HTERT RPE-1 (cell line): ENCODE results near the gene TOPORS.
"Not testable (repeated sequence)": the region's sequence is repeated elsewhere in the genome, so short reads cannot be mapped to it uniquely, and the experiment has no call there.

Experiments used
- in situ Hi-C: fragments of 300-500 bp; cut with MboI; formaldehyde crosslinking; loops from 4 replicates; pipeline ENCODE4 v1.14.3; 2020; ENCODE audit warnings: low sequenced_read_pairs

Gene TOPORS

DNA sequence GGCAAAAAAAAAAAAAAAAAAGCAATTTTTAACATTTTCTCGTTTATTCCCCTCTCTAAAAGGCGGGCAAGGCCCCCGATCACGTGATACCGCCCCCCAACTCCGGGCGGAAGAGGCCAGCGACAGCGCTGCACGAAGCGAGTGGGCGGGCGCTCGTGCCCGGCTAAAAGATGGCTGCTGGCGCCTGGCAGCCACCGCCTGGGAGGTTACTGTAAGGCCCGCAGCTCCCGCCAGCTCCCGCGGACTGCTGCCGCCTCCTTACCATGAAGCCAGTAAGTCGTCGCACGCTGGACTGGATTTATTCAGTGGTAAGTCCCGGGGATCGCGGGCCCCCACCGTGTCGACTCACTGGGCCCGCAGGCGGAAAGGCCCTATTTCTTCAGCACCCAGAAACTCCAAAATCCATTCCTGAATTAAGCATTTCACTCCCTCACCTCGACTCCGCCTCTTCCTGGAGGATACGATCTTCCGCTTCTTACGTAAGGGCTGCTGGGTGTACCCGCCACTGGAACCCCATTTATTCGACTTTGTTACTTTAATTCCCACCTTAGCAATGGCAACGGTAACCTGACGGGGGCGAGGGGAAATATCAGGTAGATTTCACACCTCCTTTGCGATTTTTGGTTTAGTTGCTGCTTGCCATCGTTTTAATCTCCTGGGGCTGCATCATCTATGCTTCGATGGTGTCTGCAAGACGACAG lies at the start of gene TOPORS, which contains the start of gene SMIM27:
Gene TOPORS (minus strand): TSS at position 415 of the 701 bp plus-strand sequence. CDS start 150 bp downstream, at position 265.
Gene SMIM27 (plus strand): TSS at position 156 of the 701 bp plus-strand sequence. CDS start 108 bp downstream, at position 264.
- in situ Hi-C loops = no loop called here

DNA sequence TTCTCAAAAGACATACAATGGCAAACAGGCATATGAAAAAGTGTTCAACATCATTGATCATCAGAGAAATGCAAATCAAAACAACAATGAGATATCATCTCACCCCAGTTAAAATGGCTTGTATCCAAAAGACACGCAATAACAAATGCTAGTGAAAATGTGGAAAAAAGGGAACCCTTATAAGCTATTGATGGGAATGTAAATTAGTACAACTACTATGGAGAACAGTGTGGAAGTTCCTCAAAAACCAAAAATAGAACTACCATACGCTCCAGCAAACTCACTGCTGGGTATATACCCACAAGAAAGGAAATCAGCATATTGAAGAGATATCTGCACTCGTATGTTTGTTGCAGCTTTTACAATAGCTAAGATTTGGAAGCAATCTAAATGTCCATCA lies 46.6 kb upstream of the TOPORS start:
- in situ Hi-C loops = not testable (repeated sequence)

DNA sequence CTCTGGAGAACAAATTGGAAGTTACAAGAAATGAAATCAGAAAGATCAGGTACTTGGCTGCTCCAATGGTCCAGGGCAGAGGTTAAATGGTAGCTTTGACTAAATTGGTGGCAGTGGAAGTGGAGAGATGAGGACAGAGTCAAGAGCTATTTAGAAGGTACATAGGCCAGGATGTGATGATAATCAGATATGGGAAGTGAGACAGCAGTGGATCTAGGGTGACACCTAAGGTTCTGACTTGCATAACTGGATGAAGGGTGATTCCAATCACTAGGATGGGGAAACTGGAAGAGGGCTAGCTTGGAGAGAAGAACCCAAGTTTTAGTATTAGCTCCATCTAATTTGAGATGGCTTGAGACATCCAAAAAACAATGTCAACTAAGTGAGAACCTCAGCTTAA lies 44.5 kb upstream of the TOPORS start:
- in situ Hi-C loops = no loop called here

DNA sequence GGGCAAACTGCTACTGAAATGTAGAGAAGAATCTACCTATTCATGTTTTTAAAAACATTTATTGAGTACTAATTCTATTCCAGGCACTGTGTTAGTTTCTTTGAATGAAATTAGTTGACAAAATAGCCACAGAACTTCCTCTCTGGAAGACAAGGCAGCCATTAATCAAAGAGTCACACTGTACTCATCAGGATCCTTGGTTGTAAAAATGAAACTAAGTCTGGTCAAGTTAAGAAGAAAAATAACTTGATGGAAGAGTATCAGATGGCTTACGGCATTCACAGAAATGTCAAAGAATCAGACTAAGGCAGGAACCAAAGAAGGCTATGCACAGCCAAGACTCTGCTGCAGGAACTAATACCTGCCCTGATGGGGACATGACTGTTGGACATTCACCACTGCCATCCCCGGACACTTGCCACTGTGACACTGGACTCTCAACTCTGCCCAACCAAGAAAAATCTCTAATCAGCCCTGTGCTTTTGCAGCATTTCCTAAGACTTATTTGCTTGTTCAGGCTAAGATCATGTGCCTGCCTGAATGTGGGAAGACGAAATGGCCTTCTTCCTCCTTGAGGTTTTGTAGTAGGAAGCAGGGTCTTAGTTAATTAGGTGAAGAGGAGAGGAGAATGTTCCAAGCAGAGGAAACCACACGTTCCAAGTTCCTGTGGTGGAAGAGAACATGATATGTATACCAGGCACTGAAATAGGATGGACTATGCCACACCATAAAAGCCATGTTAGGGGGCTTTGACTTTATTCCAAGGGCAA lies 43.9 kb upstream of the TOPORS start:
- in situ Hi-C loops = no loop called here

DNA sequence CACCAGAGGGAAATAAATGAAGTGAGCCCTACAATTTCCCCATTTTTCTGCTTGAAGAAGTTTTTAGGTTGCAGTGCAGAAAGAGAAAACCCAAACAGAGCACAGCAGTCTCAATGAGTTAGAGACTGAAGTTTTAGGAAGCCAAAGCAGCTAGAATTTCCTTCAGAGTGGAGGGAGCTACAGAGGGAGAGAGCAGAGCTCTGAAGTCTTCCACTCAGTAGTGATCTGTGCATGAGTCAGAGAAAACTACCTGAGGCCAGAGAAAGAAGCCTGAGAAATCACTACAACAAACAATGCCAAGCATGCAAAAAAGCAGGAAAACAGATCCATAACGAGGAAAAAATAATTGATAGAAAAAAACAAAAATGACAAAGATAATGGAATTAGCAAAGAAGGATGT lies 38.5 kb upstream of the TOPORS start:
- in situ Hi-C loops = no loop called here

DNA sequence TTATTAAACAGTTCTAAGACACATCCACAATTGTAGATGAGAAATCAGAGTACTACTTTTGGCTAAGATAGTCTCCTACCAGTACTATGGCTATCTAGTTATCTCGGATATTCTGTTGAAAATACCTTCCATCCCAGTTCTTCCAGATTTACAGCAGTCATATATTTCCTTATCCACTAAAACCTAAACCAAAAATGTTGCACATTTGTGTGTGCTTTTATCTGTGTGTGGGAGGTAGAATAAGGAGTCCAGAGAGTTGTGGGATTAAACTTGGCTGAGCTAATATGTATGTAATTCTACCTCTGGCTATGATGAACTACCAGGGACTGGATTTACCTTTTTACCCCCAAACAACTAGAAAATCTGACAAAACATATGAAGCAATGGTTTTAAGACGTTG lies 38.1 kb upstream of the TOPORS start:
- in situ Hi-C loops = no loop called here

DNA sequence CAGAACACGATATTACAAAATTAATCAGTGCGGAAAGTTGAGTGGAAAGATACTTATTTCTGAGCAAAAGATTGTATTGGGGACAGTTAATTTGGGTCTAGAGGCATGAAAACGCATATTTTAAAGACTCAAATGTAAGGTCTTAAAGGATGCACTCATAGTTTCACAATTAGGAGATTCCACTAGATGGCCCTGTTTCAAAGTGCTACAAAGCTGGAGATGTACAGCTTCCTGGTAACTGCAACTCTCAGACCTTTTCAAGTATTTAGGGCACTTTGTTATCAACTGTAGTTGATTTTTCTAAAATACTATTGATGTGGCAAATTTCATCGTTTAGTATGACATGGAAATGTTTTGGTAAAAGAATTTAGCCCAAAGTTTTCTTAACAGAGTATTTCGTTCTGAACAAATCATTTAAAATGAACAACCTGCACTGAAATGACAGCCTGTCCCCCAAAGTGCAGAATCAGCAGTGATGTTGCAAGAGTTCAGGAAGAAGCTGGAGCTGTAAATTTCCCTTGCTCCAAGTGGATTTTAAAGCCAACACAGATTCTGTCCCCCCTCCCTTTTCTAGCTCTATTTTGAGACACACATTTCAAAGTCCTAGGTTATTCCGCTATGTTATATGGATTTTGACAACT lies 36.8 kb upstream of the TOPORS start:
- in situ Hi-C loops = no loop called here

DNA sequence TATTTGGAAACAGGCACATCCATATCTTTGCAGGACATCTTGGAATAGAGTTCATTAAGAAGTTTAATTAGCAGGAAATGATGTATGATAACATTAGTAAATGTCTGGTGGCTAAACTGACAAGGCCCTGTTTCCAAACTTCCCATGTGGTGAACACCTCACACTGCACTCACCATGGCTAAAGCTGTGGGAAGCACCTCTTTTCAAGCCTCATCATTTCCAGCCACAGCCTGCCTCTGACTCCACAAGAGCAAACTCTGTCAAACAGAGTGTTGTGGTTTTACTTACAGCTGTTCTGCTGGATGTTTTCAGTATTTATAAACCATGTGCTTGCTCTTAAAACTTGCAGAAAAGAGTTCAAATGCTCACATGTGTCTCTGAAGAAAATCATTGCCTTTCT lies 35.5 kb upstream of the TOPORS start:
- in situ Hi-C loops = no loop called here

DNA sequence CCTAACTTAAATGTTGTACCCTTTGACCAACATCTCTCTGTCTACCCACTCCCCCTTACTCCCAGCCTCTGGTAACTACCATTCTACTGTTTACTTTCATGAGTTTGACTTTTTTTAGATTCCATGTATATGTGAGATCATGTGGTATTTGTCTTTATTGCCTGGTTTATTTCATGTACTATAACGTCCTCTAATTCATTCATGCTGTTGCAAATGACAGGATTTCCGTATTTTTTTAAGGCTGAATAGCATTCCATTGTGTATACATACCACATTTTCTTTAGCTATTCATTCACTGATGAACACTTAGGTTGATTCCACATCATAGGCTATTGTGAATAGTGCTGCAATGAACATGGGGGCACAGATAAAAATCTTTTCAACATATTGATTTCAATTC lies 32.4 kb upstream of the TOPORS start:
- in situ Hi-C loops = no loop called here

DNA sequence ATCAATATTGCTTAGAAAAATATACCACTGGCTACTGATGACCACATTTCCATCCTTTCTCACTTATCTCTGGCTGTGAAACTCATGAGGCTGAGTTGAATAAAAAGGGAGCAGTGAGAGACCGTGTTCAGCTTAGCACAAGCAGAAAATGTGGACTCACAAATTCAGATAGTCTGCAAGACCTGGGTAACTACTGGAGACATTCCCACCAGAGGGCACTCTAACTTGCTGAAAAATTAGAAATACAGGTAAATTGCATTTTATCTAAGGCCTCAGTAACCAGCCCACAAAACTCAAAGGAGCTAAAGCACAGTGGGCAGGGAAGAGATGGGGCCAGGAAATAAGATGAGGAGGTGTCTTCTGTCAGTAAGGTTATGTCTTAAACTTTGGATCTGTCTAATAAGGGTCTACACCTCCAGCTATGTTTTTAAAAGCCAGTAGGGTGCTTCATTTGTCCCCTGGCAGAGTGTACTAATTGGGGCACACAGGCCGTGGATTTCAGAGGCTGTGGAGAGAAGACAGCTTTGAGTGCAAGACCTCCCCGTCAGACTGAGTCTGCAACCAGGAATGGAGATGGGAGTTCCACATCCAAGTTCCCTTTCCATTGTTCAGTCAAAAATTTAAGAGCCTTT lies 29.2 kb upstream of the TOPORS start:
- in situ Hi-C loops = no loop called here

DNA sequence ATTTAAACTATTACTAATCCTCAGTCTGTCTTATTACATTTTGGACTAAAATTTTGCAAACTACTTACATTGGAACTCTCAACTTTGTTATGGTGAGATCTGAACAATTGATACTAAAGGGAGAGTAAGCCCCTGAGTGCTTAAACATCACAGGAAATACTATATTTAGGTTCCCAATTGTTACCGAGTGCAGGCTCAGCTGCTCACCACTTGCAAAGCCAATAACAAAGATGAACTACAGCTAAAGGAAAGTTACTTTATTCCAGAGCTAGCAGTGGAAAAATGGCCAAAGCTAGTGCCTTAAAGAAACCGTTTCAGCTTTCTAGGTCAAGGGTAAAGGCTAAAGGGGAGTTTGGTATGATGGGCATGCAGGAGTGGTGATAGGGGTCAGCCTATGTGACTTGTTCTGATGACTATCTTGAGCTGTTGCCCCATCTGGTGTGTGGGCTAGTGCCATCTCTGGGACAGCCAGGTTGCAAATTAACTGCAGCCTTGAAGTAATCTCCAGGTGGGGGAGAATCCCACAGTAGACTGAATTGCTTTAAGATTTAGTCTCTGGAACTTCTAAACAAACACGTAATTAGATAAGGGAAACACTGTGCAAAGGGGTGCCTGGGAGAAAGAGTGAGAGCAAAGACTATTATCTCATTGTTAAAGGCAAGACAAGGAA lies 28.4 kb upstream of the TOPORS start:
- in situ Hi-C loops = no loop called here

DNA sequence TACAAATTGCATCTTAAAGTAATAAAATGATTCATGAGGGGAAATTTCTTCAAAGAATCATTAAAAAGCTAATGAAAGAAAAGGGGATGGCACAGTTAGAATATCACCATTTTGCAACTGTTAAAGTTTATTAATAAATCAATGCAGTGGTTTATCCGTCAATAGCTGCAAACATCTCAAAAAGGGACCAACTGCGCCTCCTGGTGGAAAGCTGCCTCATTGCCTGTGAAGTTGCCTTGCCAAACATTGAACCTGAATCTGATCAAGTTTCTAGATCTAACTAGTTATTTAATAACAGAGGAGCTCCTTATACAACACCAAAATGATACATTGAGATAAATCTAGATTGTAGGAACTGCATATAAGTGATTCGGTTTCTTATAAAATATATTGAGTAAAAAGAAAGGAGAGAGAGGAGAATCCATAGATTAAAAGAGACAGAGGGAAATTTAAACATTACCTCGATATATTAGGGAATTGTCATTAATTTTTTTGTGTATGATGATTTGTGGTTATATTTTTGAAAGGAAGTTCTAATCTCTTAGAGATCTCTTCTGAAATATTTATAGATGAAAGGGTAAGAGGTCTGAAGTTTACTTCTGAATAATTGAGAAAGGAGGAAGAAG lies 27.4 kb upstream of the TOPORS start:
- in situ Hi-C loops = no loop called here

DNA sequence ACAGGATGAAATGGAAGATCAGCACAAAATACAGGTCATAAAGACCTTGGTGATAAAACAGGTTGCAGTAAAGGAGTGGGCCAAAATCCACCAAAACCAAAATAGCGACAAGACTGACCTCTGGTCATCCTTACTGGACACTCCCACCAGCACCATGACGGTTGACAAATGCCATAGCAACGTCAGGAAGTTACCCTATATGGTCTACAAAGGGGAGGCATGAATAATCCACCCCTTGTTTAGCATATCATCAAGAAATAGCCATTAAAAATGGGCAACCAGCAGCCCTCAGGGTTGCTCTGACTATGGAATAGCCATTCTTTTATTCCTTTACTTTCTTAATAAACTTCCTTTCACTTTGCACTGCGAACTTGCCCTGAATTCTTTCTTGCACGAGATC lies 26.6 kb upstream of the TOPORS start:
- in situ Hi-C loops = no loop called here

DNA sequence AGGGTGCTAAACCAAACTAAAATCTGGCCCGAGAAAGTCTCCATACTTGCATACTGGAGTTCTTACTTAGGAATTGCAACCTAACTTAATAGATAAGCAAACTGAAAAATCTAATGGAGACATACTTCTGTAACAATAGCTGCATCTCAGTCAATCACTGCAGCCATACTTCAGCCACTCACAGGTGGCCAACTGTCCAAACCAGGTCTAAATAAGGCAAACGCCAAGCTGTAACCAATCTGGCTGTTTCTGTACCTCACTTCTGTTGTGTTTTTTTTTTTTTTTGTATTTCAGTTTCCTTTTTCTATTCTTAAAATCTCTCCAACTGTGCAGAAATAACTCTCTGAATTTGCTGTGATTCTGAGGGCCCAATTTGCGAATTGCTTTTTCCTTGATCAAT lies 24.9 kb upstream of the TOPORS start:
- in situ Hi-C loops = no loop called here

DNA sequence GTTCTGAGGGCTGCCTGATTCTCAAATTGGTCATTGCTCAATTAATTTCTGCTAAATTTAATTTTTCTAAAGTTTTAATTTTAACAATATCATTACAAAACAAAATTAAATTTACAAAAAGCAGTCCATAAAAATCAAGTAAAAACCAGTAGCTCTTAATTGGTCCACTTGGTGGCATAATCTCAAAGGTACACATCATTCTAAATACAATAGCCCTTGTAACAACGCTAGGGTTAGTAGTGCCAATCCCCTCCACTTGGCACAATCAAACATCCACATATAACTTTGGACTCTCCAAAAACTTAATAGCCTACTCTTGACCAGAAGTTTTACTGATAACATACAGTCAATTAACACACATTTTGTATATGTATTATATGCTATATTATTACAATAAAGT lies 22.5 kb upstream of the TOPORS start:
- in situ Hi-C loops = no loop called here

DNA sequence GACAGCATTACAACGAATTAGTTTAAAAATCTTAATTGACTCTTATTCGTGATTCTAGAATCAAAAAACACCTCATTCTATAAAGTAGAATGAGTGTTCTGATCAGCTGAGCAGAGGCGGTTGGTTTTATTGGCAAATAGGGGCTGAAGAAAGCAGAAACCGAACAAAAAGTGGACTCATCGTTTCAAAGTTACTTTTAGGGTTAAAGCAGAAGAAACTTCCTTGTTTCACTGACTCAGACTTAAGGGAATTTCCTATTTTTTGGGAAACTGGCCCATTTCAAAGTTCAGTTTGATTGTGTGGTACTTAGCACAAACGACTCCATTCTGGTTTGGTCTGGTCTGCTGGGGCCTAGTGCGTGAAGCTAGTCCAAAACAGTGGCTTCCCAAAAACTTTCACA lies 21.4 kb upstream of the TOPORS start:
- in situ Hi-C loops = no loop called here

DNA sequence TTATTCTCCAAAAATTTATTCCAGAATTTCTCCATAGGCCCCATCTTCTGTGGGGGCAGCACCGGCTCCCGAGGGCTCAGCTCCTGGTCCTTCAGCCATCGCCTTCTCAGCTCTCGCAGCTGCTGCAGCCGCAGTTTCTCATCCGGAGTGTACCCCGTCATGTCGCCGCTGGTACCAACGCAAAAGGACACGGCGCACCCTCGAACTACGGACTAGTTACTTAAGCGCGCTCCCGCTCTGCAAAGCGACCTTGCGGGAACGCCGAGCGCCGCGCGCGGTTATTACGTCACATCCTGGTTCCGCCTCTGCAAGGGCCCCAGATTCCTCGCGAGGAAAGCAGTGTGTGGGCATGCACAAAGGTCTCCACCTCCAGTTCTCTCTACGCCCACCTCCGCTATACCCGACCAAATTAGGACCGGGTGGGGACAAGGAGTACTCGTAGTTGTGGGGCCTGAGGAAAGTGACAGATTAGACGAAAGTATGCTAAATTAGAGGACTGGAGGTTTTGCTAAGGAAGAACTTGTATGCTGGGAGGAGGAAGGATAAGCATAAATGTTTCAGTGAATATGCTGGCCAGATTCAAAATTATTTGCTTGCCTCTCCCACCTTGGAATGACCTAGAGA lies 20.6 kb upstream of the TOPORS start, which contains the start of gene NDUFB6:
Gene NDUFB6 (minus strand): TSS at position 260 of the 624 bp plus-strand sequence. CDS start 99 bp downstream, at position 161.
- in situ Hi-C loops = no loop called here

DNA sequence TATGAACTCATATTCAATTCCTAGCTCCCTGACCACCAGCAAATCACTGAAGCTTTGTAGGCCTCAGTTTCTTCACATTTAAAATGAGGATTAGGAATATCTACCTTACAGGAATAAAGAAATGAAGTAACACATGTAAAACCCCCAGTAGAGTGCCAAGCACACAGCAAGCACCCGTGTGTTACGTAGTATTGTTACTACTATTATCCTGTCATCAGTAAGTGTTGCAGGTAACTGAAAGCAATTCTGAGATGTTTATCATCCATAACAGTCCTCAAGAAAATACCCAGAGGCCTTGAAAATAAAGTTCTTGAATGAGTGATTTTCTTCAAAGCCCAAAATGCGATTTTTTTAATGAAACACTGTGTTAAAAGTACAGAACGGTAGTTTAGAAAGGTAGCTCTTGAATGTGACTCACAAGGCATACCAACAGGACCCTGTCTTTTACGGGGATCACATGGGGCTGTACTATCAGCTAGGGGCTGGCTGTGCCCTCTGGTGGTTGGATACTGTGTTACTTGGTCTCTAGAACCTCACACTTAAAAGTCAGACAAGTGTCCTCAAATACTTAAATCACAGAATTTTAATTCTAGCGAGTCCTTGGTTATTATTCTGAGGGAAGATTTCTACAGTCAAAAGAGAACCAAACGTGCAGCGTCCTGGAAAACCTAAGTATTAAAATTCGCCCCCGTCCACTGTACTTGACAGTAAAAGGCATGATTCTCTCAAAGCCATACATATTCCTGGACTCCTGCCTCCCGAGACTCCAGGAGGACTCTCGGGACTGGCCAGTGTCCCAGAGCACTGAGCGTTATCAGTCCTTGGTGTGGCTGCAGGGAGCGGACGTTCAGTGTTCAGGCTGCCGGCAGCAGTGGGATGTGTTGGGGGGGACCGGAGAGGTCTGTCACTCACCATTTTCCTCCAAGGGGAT lies 19.8 kb upstream of the TOPORS start:
- in situ Hi-C loops = no loop called here

DNA sequence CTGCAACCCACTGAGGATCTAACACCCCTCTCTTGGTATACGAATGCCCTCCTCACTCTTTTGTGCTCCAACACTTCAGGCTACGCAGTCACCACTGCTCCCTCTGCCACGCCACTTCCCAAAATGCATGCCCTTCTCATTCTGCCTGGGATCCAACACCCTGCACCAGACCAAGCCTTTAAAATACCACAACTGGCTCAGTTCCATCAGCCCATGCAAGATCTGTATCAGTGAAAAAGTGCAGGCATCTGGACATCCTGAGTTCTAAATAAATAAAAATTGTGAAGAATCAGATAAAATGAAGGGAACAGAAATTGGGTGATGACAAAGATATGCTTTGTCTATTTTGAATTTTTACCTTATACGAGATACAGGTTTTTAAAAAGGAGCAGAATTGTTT lies 17.9 kb upstream of the TOPORS start:
- in situ Hi-C loops = no loop called here
